ENCODE results near the gene GOLGA8K.
"Not testable (repeated sequence)": the region's sequence is repeated elsewhere in the genome, so short reads cannot be mapped to it uniquely, and the experiment has no call there.

Gene GOLGA8K

DNA sequence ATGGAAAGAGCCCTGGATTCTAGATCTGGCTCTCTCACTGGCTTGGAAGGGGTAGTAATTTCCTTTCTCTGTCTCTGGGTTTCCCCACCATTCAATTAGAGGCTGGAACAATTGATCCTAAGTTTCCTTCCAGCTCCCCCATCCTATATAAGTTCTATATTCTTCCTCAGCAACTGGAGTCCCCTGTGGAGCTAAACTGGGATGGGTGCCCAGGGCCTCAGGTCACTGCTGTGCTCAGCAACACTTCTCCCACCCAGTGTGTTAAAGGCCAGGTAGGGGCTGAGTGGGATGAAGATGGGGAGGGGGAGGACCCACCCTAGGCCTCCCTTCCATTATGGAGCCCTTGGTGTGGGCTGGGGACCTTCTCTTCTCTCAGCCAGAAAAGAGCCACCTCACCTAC lies 46.2 kb downstream of the GOLGA8K start:
- not testable (repeated sequence) for DNase-seq (ENCODE audit: low read depth)

DNA sequence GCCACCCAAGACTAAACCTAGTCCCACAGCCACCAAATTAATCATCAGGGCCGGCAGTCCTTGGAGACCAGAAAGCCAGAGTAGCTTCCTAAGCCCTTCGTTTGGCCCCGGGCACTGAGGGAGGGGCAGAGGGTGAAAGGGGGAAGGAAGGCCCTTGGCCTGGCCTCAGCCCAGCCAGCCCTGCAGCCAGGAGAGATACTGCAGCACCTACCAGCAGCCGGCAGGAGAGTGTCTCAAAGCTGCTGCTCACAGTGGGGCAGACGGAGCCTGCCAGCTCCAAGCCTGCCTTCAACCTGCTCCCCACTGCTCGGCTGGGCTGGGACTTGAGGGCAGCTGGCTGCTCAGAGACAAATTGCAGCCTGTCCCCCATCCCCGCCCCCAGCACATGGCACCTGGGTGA lies 50.3 kb downstream of the GOLGA8K start:
- DNase-seq (ENCODE audit: low read depth): not testable (repeated sequence)

DNA sequence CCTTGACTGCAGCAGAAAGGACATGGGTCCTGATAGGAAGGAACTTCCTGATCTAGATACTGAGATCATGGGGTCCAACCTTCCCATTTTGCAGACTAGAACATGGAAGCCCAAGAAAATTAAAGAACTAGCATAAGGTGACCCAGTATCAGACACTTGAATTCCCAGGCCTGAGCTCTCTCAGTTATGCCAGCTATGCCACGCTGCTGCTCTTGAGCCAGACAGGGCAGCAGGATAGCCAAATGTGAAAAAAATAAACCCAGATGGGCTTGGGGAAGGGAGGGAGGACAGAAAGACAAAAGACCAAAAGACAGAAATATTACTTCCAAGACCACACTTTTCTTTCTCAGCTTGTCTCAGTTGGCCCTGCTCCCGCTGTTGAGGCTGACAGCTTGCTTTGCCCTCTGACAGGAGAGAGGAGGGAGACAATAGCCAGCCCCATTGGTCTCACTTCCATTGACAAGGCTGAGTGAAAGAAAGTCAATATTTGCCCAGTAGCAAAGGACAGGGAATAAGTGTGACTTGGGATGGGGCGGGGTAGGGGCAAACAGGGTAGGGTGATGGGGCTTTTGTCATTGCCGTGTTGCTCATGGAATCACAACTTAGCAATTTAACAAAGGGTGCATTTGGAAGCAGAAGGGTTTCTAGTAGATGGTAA lies 52.4 kb downstream of the GOLGA8K start:
- DNase-seq (ENCODE audit: low read depth): not testable (repeated sequence)

DNA sequence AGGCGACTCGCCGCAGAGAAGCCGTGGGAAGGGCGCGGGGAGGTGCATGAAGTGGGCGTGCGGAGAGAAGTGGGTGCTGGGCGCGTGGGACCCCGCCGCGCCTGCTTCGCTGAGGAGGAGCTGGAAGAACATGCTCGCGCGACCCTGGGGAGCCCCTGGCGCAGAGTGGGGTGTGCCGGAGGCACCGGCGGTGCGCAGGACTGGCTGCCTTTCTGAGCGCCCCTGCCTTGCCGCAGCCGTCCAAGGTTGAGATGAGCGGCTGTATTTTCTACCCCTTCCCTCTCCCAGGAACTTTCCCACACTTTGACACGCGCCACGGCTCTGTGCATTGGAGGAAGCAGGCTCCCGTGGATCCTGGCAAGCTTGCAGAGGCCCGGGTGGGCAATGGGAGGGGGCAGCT lies 56.1 kb downstream of the GOLGA8K start:
- DNase-seq (ENCODE audit: low read depth): not testable (repeated sequence)

DNA sequence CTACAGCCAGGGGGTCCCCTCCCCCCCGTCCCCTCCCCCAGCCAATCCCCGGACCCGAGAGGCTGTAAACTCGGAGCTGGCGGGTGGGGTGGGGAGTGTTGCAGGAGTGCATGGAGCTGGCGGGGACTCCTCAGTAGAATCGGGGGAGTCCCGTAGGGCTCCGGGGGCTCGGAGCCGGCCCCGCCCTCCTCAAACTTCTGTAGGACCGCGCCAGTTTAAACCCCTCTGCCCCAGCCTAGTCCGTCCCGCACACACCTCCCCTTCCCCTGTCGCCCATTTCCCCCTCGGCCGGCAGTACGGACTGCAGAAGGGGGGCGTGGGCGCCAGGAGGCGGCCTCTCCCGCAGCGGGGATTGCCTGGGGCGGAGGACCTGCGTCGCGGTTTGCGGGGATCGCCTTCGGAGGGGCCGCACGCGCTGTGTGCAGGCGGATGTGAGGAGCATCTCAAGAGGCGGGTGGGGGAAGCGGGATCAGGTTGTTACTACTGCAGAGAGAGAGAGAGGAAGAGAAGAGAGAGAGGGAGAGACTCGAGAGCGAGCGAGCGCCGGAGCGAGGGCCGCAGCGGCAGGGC lies 57.0 kb downstream of the GOLGA8K start:
- DNase-seq (ENCODE audit: low read depth): not testable (repeated sequence)

DNA sequence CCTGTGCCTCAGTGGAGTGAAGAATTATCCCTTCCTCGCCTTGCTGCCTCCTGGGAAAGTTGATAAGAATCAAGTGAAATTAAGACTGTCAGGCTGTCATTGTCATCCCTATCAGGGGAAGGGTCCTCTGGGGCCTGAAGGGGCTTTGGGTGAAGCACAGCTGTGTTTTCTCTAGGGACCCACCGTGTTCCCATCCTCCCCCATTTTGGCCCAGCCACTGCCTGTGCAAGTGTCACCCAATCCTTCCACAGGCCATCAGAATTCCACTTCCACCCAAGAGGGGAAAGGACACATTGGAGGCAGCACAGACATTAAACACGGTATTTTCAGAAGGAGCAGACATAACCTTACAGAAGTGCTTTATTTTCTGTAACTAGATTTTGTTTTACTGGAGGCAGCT lies 59.2 kb downstream of the GOLGA8K start:
- not testable (repeated sequence) for DNase-seq (ENCODE audit: low read depth)
